Smooth muscle cell (in vitro differentiated cells): Measurements from ENCODE around the gene NEGR1. TPM values are rescaled to one million over a fixed set of nuclear protein-coding genes. Genes with fewer than 3 reads are reported as not detected.

Experiments used
- DNase-seq: peaks from one replicate; lab custom pipeline; 2025; ENCODE audit not compliant: unreplicated experiment; lab: John Stamatoyannopoulos, UW
- H2AFZ ChIP-seq: fragments of 200-600 bp; sonication (generic); 2 replicates; pipeline ENCODE4 v1.6.0; 2016; ENCODE audit warnings: antibody characterized with exemption, low read depth, mild to moderate bottlenecking
- H3F3A ChIP-seq: fragments of 200-600 bp; sonication (generic); 2 replicates; pipeline ENCODE4 v1.6.0; 2017; ENCODE audit warnings: antibody characterized with exemption, low read depth
- H3K27ac ChIP-seq: fragments of 200-600 bp; sonication (generic); 2 replicates; pipeline ENCODE4 v1.5.1; 2016; ENCODE audit warnings: low read depth, mild to moderate bottlenecking
- H3K27me3 ChIP-seq: fragments of 200-600 bp; sonication (generic); 2 replicates; pipeline ENCODE4 v1.6.1; 2016; ENCODE audit warnings: low read depth, mild to moderate bottlenecking
- H3K36me3 ChIP-seq: fragments of 200-600 bp; sonication (generic); 2 replicates; pipeline ENCODE4 v1.5.1; 2016; ENCODE audit warnings: low read depth
- H3K4me1 ChIP-seq: fragments of 200-600 bp; sonication (generic); 2 replicates; pipeline ENCODE4 v1.5.1; 2016; ENCODE audit warnings: low read depth
- H3K4me2 ChIP-seq: fragments of 200-600 bp; sonication (generic); 2 replicates; pipeline ENCODE4 v1.6.0; 2016; ENCODE audit warnings: mild to moderate bottlenecking
- H3K4me3 ChIP-seq: fragments of 200-600 bp; sonication (generic); 2 replicates; pipeline ENCODE4 v1.5.1; 2016; ENCODE audit warnings: mild to moderate bottlenecking
- H3K79me2 ChIP-seq: fragments of 200-600 bp; sonication (generic); 2 replicates; pipeline ENCODE4 v1.6.0; 2016; ENCODE audit warnings: low read depth, mild to moderate bottlenecking
- H3K9ac ChIP-seq: fragments of 200-600 bp; sonication (generic); 2 replicates; pipeline ENCODE4 v1.6.0; 2016; ENCODE audit warnings: low read depth
- H3K9me3 ChIP-seq: fragments of 200-600 bp; sonication (generic); replicated peaks from 2 replicates; pipeline ENCODE4 v1.5.1; 2016; ENCODE audit warnings: low read depth
- H4K20me1 ChIP-seq: fragments of 200-600 bp; sonication (generic); 2 replicates; pipeline ENCODE4 v1.6.0; 2016; ENCODE audit warnings: low read depth
- CTCF ChIP-seq: fragments of 200-600 bp; sonication (generic); IDR thresholded peaks from 2 replicates; pipeline ENCODE4 v1.5.1; 2017; ENCODE audit warnings: borderline replicate concordance, mild to moderate bottlenecking, antibody characterized with exemption; ENCODE audit not compliant: insufficient read depth, poor library complexity, severe bottlenecking
- WGBS: methylation state at CpG from one replicate; pipeline ENCODE4 v1.1.7; 2016; ENCODE audit warnings: low lambda C conversion rate; 5-methylcytosine and 5-hydroxymethylcytosine counted together
- polyA plus RNA-seq: library from polyadenylated mRNA; unstranded; fragments of >200 nt; fragmentation: Nextera tagmentation; extraction: Ambion mirVana; gene quantifications from 2 replicates; pipeline ENCODE4 v1.2.1, GENCODE V29; 2016
- total RNA-seq: library from RNA; depleted of rRNA; stranded (reverse); fragments of >200 nt; gene quantifications from 2 replicates; pipeline ENCODE4 v1.2.3, GENCODE V29; 2014

Gene NEGR1
- total and polyA plus RNA-seq, 2 experiments from 2014 or later, result 0.02 to 0.09 TPM

DNA sequence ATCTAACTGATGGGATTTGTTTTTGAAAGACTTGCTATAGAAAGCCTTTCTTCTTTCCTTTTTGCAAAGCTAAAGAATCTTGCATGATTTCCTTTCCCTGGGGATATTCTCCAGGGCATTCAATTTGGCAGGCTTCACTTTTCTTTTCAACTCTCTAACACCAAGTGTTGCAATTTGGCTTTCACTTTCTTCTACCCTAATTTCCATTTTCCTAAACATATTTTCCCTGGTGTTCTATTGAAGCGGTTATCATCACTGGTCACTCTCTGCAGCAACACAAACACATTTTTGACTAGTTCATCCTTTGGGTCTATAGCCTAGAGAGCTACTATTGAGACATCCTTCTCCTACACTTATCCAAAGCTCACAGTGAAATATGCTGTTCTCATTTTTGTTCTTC lies 424.5 kb downstream of the NEGR1 start:
- DNase-seq, result no peak

DNA sequence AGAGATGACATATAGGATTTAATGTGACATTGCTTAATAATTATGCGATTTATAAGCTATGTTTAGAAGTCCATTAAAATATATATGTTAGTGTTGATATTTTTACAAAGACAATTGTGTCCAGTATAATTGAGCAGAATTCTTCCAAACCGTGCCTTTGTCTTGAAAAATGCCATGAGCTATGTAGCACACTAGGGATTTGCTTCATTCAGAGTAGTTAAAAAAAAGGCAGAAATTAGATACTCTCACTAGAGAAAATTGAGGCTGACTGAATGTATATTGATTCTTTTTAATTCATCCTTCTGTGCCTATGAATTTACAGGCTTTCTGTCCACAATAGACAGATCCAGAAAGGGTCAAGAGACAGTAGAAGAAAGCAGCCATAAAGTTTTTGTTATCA lies 429.0 kb downstream of the NEGR1 start:
- H3K4me1 ChIP-seq, result no peaks in the 10 kb centered on the region
- H4K20me1 ChIP-seq, result no peaks in the 10 kb centered on the region
- H3K9me3 ChIP-seq, result no peaks in the 10 kb centered on the region
- H3K79me2 ChIP-seq, result no peaks in the 10 kb centered on the region
- H3K9ac ChIP-seq, result no peak overlapping the region
- H3K27me3 ChIP-seq, result no peaks in the 10 kb centered on the region
- no peak overlapping the region for H3K27ac ChIP-seq
- no peak overlapping the region for H2AFZ ChIP-seq
- no peak for DNase-seq
- no peak overlapping the region for H3K4me3 ChIP-seq
- H3K36me3 ChIP-seq, result no peaks in the 10 kb centered on the region
- TF ChIP-seq CTCF, result no peak
- no peaks in the 10 kb centered on the region for H3F3A ChIP-seq
- 89% methylated on average over 2 of the region's 2 CpGs for WGBS
- H3K4me2 ChIP-seq, result no peak overlapping the region

More for the DNA sequence above, 424.5 kb downstream of the NEGR1 start:
- TF ChIP-seq CTCF, result no peak
- Histone ChIP-seq H3K9me3 (no peaks in the 10 kb centered on the region), H3K4me1 (no peaks in the 10 kb centered on the region), H3K27me3 (no peaks in the 10 kb centered on the region), H4K20me1 (no peaks in the 10 kb centered on the region), H3F3A (no peaks in the 10 kb centered on the region), H3K9ac (no peak overlapping the region), H3K36me3 (no peaks in the 10 kb centered on the region), H3K79me2 (no peaks in the 10 kb centered on the region), H3K4me3 (no peak overlapping the region), H3K4me2 (no peak overlapping the region), H2AFZ (no peak overlapping the region), H3K27ac (no peak overlapping the region)
- 82% methylated on average over 1 of the region's 1 CpG for WGBS

DNA sequence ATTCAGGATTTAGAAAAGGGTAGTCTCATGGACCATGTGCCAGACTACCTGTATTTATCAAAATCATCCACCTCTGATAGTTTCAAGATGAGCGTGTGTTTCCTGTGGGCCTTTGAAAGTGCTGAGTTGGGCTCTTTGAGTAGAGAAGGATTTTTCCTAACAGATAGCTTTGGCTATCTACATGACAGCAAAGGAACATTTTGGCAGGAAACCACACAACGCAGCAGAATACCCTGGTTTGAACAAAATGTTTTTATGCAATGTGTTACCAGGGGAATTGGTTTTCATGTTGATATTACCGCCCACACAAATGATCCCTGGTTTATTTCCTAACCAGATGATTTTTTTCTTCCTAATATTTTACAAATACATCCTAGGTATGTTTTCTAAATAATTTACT lies 431.4 kb downstream of the NEGR1 start:
- 70% methylated on average over 3 of the region's 3 CpGs for WGBS
- H3K9me3 ChIP-seq, result no peaks in the 10 kb centered on the region
- DNase-seq, result no peak

More for the DNA sequence above, 431.4 kb downstream of the NEGR1 start:
- Histone ChIP-seq H3K36me3 (no peaks in the 10 kb centered on the region), H2AFZ (peak overlapping the region; percentile 5), H3F3A (no peaks in the 10 kb centered on the region), H3K27ac (no peak overlapping the region), H3K79me2 (no peaks in the 10 kb centered on the region), H3K4me1 (no peaks in the 10 kb centered on the region), H3K4me2 (no peak overlapping the region), H3K27me3 (no peaks in the 10 kb centered on the region), H3K9ac (no peak overlapping the region), H3K4me3 (no peak overlapping the region), H4K20me1 (no peaks in the 10 kb centered on the region)
- TF ChIP-seq CTCF, result no peak
